ENCODE results near the gene AAGAB. TPM values are rescaled to one million over a fixed set of nuclear protein-coding genes. Genes with fewer than 3 reads are reported as not detected.

AAGAB gene
- total RNA-seq, 1 experiment from 2014 or later = 40.1 TPM

DNA sequence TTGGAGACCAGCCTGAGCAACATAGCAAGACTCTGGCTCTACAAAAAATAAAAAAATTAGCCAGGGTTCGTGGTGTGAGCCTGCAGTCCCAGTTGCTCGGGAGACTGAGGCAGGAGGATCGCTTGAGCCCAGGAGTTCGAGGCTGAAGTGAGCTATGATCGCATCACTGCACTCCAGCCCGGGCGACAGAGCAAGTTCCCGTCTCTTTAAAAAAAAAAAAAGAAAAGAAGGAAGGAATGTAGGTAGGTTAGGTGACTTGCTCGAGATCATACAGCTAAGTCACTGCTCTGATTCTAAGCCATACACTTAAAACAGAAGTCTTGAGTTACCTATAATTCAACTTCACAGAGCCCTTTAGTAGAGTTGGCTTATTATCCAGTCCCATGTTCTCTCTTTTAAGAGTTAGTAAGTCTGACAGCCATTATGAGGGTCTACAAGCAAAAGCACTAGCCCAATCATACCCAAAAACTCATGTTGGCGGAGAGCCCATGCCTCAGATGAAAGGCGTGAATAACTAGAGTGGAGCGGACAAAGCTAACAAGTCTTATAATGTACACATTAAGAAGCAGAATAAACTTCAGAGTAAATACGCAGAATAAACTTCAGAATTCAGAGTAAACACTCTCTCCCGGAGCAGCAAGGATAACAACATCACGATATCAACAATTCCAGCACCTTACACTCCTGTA is 768 bp downstream of the AAGAB start:
- no peak overlapping the region for H3K27ac ChIP-seq (ENCODE audit: insufficient read length, low read depth, low read length)

More for the DNA sequence above, 768 bp downstream of the AAGAB start:
- H2BK12ac ChIP-seq (ENCODE audit: insufficient read length, low read depth, low read length) = no peak overlapping the region
- H3K79me2 ChIP-seq (ENCODE audit: insufficient read depth, low read length) = peaks cover 2% of the 10 kb centered on the region; the same call in 1 of the 2 replicates
- no peaks in the 10 kb centered on the region for H3K27me3 ChIP-seq (ENCODE audit: insufficient read depth, low read length)
- peak overlapping the region; percentile 75 for H3K4me2 ChIP-seq (ENCODE audit: insufficient read depth, insufficient read length, low read length)
- H2AFZ ChIP-seq (ENCODE audit: low read length) = no peak overlapping the region
- no peaks in the 10 kb centered on the region for H3K9me3 Mint-ChIP-seq
- peak overlapping the region; percentile 96 to 99 for H3K4me3 Mint-ChIP-seq
- no peak overlapping the region for H4K91ac ChIP-seq (ENCODE audit: insufficient read length, low read depth, low read length)
- TF ChIP-seq, protein P1, sequence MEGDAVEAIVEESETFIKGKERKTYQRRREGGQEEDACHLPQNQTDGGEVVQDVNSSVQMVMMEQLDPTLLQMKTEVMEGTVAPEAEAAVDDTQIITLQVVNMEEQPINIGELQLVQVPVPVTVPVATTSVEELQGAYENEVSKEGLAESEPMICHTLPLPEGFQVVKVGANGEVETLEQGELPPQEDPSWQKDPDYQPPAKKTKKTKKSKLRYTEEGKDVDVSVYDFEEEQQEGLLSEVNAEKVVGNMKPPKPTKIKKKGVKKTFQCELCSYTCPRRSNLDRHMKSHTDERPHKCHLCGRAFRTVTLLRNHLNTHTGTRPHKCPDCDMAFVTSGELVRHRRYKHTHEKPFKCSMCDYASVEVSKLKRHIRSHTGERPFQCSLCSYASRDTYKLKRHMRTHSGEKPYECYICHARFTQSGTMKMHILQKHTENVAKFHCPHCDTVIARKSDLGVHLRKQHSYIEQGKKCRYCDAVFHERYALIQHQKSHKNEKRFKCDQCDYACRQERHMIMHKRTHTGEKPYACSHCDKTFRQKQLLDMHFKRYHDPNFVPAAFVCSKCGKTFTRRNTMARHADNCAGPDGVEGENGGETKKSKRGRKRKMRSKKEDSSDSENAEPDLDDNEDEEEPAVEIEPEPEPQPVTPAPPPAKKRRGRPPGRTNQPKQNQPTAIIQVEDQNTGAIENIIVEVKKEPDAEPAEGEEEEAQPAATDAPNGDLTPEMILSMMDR (conservative IDR thresholded peaks at IDR 0.05) = no peak
- no peaks in the 10 kb centered on the region for H3K4me1 ChIP-seq (ENCODE audit: insufficient read depth, low read length)
- no peaks in the 10 kb centered on the region for H3K9me3 ChIP-seq (ENCODE audit: control insufficient read depth, low read depth, low read length)
- no peak overlapping the region for H3T11ph ChIP-seq (ENCODE audit: low read length)
- peaks cover 2% of the 10 kb centered on the region for H3K79me1 ChIP-seq (ENCODE audit: insufficient read depth, low read depth, low read length, poor library complexity, severe bottlenecking)
- H3K27me3 Mint-ChIP-seq (ENCODE audit: low read depth) = peaks cover 23% of the 10 kb centered on the region
- no peak overlapping the region for H2AK5ac ChIP-seq (ENCODE audit: insufficient read length, low read length)
- H3K36me3 Mint-ChIP-seq (ENCODE audit: insufficient read depth in 1 of 3, low read depth in 3 of 3) = no peaks in the 10 kb centered on the region; a peak in 1 of 7 replicates
- no peak overlapping the region for H3K4ac ChIP-seq (ENCODE audit: low read depth, low read length)
- H4K5ac ChIP-seq (ENCODE audit: insufficient read length, low read depth, low read length) = no peak overlapping the region
- peak overlapping the region; percentile 28 for H3K9ac ChIP-seq (ENCODE audit: extremely low read depth, insufficient read length, low read length)
- no peak for DNase-seq
- peaks cover 5 to 13% of the 10 kb centered on the region in 2 experiments; a peak in 3 of 4 replicates for H3K4me1 Mint-ChIP-seq
- no peak overlapping the region for H3K56ac ChIP-seq (ENCODE audit: insufficient read length, low read depth, low read length)
- WGBS (ENCODE audit: extremely low coverage, insufficient read length, low lambda C conversion rate) = no CpG with 5 or more reads among the region's 15 CpGs
- no peak overlapping the region for H2BK20ac ChIP-seq (ENCODE audit: low read depth, low read length, poor library complexity, severe bottlenecking)
- no peak overlapping the region for H3K23ac ChIP-seq (ENCODE audit: insufficient read length, low read depth, low read length)
- no peak overlapping the region for H4K8ac ChIP-seq (replicated peaks; ENCODE audit: insufficient read length, low read depth, low read length)
- H4K20me1 ChIP-seq (ENCODE audit: control insufficient read depth, insufficient read depth, insufficient read length) = no peaks in the 10 kb centered on the region
- no peak overlapping the region for H2BK5ac ChIP-seq (ENCODE audit: insufficient read length, low read length)
- no peak overlapping the region for H3K18ac ChIP-seq (ENCODE audit: insufficient read length, low read depth, low read length)
- no peak overlapping the region for H2BK120ac ChIP-seq (ENCODE audit: low read depth, low read length, poor library complexity, severe bottlenecking)
- peak overlapping the region; percentile 77 to 97 (median 94); a peak in 5 of 7 replicates for H3K27ac Mint-ChIP-seq
- no peak overlapping the region for H2BK15ac ChIP-seq (ENCODE audit: low read depth, low read length)
- no peak overlapping the region for H3K14ac ChIP-seq (ENCODE audit: insufficient read depth, low read length)
- H3K23me2 ChIP-seq (ENCODE audit: insufficient read length, low read depth, low read length, poor library complexity, severe bottlenecking) = no peaks in the 10 kb centered on the region
